NT2/D1 (cell line): Measurements from ENCODE around the gene MPP1.

ENCODE experiments used
- YY1 ChIP-seq: IDR thresholded peaks from 2 replicates; pipeline ENCODE4 v1.6.1; 2011; ENCODE audit not compliant: insufficient read length, insufficient read depth
- ZNF274 ChIP-seq: IDR thresholded peaks from 2 replicates; pipeline ENCODE4 v1.6.1; 2011; ENCODE audit warnings: mild to moderate bottlenecking, low read depth, low read length

- TF ChIP-seq ZNF274 (no peak), YY1 (no peak)
Measured at GRCh38 chrX:154806837-154807501, 1.7 kb upstream of the MPP1 start.
